ENCODE data around the gene JAZF1. TPM values are rescaled to one million over a fixed set of nuclear protein-coding genes. Genes with fewer than 3 reads are reported as not detected.

Gene JAZF1
- total and polyA plus RNA-seq, 4 donors = 5.2 to 16.5 (median 10.7) TPM

GRCh38 chr7:28033386-28033785, 147.2 kb downstream of the JAZF1 start:
- TF ChIP-seq CTCF (IDR thresholded peaks at IDR 0.05; ENCODE audit: control extremely low read depth, extremely low read depth) = no peak
- Histone ChIP-seq H3K36me3 (ENCODE audit: control insufficient read depth in 4 of 4, insufficient read depth in 4 of 4, low read length in 4 of 4) (no peaks in the 10 kb centered on the region), H3K9ac (ENCODE audit: insufficient read depth in 1 of 2, low read length in 2 of 2) (no peak overlapping the region), H3K27me3 (ENCODE audit: control insufficient read depth in 3 of 3, insufficient read depth in 3 of 3, low read length in 2 of 3) (no peaks in the 10 kb centered on the region), H3K9me3 (ENCODE audit: control insufficient read depth in 4 of 4, insufficient read depth in 3 of 4, low read length in 3 of 4) (no peaks in the 10 kb centered on the region), H3K27ac (ENCODE audit: low read depth in 1 of 2, low read length in 1 of 2) (no peak overlapping the region), H3K4me3 (no peak overlapping the region), H3K4me1 (ENCODE audit: control insufficient read depth in 5 of 5, insufficient read depth in 5 of 5, low read length in 5 of 5) (peaks cover 0 to 10% (median 4%) of the 10 kb centered on the region in 5 donors)
- 78 to 92% methylated on average over 4 of the region's 4 CpGs for WGBS, 2 donors
- DNase-seq (peak in 1 of 3 donors; percentile 15), ATAC-seq (ENCODE audit: insufficient read depth, low FRiP score) (no peak)

GRCh38 chr7:28032738-28033380, 147.7 kb downstream of the JAZF1 start:
- no peak overlapping the region for H3K9ac ChIP-seq (ENCODE audit: insufficient read depth in 1 of 2, low read length in 2 of 2)
- no peak overlapping the region for H3K27ac ChIP-seq (ENCODE audit: low read depth in 1 of 2, low read length in 1 of 2)
- H3K27me3 ChIP-seq (ENCODE audit: control insufficient read depth in 3 of 3, insufficient read depth in 3 of 3, low read length in 2 of 3) = no peaks in the 10 kb centered on the region
- no peak for DNase-seq
- H3K9me3 ChIP-seq (ENCODE audit: control insufficient read depth in 4 of 4, insufficient read depth in 3 of 4, low read length in 3 of 4) = no peaks in the 10 kb centered on the region
- no peaks in the 10 kb centered on the region for H3K36me3 ChIP-seq (ENCODE audit: control insufficient read depth in 4 of 4, insufficient read depth in 4 of 4, low read length in 4 of 4)
- no peak for ATAC-seq (ENCODE audit: insufficient read depth, low FRiP score)
- WGBS, 2 donors = 91 to 94% methylated on average over 9 of the region's 9 CpGs
- no peak overlapping the region for H3K4me3 ChIP-seq
- H3K4me1 ChIP-seq (ENCODE audit: control insufficient read depth in 5 of 5, insufficient read depth in 5 of 5, low read length in 5 of 5) = peaks cover 0 to 10% (median 4%) of the 10 kb centered on the region in 5 donors
- no peak for TF ChIP-seq CTCF (IDR thresholded peaks at IDR 0.05; ENCODE audit: control extremely low read depth, extremely low read depth)

GRCh38 chr7:28029051-28029450, 151.5 kb downstream of the JAZF1 start:
- H3K9me3 ChIP-seq (ENCODE audit: control insufficient read depth in 4 of 4, insufficient read depth in 3 of 4, low read length in 3 of 4) = no peaks in the 10 kb centered on the region
- no peak for DNase-seq
- WGBS, 2 donors = 92 to 95% methylated on average over 5 of the region's 5 CpGs
- no peak for TF ChIP-seq CTCF (IDR thresholded peaks at IDR 0.05; ENCODE audit: control extremely low read depth, extremely low read depth)
- H3K4me1 ChIP-seq (ENCODE audit: control insufficient read depth in 5 of 5, insufficient read depth in 5 of 5, low read length in 5 of 5) = peaks cover 0 to 18% (median 4%) of the 10 kb centered on the region in 5 donors
- no peaks in the 10 kb centered on the region for H3K27me3 ChIP-seq (ENCODE audit: control insufficient read depth in 3 of 3, insufficient read depth in 3 of 3, low read length in 2 of 3)
- no peak overlapping the region for H3K9ac ChIP-seq (ENCODE audit: insufficient read depth in 1 of 2, low read length in 2 of 2)
- H3K27ac ChIP-seq (ENCODE audit: low read depth in 1 of 2, low read length in 1 of 2) = no peak overlapping the region
- no peaks in the 10 kb centered on the region for H3K36me3 ChIP-seq (ENCODE audit: control insufficient read depth in 4 of 4, insufficient read depth in 4 of 4, low read length in 4 of 4)
- ATAC-seq (ENCODE audit: insufficient read depth, low FRiP score) = no peak
- H3K4me3 ChIP-seq = no peak overlapping the region

GRCh38 chr7:28028471-28028870, 152.1 kb downstream of the JAZF1 start:
- ATAC-seq (ENCODE audit: insufficient read depth, low FRiP score) = no peak

More at GRCh38 chr7:28028471-28028870, 152.1 kb downstream of the JAZF1 start:
- 89 to 96% methylated on average over 3 of the region's 3 CpGs for WGBS, 2 donors
- no peak overlapping the region for H3K9ac ChIP-seq (ENCODE audit: insufficient read depth in 1 of 2, low read length in 2 of 2)
- H3K27me3 ChIP-seq (ENCODE audit: control insufficient read depth in 3 of 3, insufficient read depth in 3 of 3, low read length in 2 of 3) = no peaks in the 10 kb centered on the region
- no peak for TF ChIP-seq CTCF (IDR thresholded peaks at IDR 0.05; ENCODE audit: control extremely low read depth, extremely low read depth)
- no peak overlapping the region for H3K4me3 ChIP-seq
- H3K9me3 ChIP-seq (ENCODE audit: control insufficient read depth in 4 of 4, insufficient read depth in 3 of 4, low read length in 3 of 4) = no peaks in the 10 kb centered on the region
- H3K27ac ChIP-seq (ENCODE audit: low read depth in 1 of 2, low read length in 1 of 2) = no peak overlapping the region
- H3K4me1 ChIP-seq (ENCODE audit: control insufficient read depth in 5 of 5, insufficient read depth in 5 of 5, low read length in 5 of 5) = peaks cover 0 to 18% (median 4%) of the 10 kb centered on the region in 5 donors
- H3K36me3 ChIP-seq (ENCODE audit: control insufficient read depth in 4 of 4, insufficient read depth in 4 of 4, low read length in 4 of 4) = no peaks in the 10 kb centered on the region
- no peak for DNase-seq

Measured in lung (tissue), 12 donors.